NCI-H1417 treated with DMSO at 0.1 percent for 48 hours (cell line): Measurements from ENCODE around the gene STK16.
"Not testable (repeated sequence)": the region's sequence is repeated elsewhere in the genome, so short reads cannot be mapped to it uniquely, and the experiment has no call there.

Experiments used
- DNase-seq: peaks from one replicate; lab custom pipeline; 2025; lab: John Stamatoyannopoulos, UW

Gene STK16

DNA sequence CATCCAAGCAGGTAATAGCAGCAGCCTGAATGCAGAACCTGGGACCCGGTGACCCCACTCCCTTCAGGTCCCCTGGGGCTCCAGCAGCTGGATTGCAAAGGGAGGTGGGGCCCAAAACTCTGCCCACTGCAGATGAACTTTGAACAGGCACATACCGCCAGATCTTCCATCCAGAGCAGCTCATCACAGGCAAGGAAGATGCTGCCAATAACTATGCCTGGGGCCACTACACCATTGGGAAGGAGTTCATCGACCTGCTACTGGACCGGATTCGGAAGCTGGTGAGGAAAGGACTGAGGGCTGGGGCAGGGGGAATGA, 24.7 kb downstream of the STK16 start:
- DNase-seq: no peak

DNA sequence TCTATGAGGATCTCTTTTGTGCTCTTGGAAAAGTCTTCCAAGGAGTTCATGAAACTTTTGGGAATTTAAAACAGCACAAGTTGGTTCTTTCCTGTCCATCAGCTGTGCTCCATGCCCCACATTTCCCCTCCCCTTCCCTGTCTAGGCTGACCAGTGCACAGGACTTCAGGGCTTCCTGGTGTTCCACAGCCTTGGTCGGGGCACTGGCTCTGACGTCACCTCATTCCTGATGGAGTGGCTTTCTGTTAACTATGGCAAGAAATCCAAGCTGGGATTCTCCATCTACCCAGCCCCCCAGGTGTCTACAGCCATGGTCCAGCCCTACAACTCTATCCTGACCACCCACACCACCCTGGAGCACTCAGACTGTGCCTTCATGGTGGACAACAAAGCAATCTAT, 25.7 kb downstream of the STK16 start:
- no peak for DNase-seq

DNA sequence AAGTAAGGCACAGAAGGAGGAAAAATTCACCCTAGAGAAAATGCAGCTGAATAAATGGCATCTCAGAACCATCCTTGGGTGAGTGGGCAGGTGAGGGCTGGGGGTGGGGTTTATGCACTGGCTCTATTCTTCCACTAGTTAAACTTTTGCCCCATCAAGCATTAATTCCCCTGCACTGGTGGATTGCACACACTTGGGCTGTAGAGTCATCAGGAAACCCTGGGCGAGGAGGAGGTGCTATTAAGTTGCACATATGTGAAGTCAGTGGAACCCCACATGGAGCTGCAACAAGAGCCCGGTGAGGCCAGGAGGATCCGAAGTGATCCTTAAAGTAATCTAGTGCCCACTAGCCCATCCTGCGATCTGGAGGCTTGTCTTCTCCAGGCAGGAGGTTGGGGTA, 27.1 kb downstream of the STK16 start:
- no peak for DNase-seq

DNA sequence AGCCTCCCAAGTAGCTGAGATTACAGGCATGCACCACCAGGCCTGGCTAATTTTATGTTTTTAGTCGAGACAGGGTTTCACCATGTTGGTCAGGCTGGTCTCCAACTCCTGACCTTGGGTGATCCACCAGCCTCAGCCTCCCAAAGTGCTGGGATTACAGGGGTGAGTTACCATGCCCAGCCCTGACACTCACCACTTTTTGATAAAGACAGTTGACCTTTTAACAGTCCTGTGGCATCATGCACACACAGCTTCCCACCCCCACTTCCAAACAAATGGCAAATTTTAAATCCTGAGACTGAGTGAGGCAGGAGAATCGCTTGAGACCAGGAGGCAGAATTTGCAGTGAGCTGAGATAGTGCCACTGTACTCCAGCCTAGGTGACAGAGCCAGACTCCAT, 27.7 kb downstream of the STK16 start:
- no peak for DNase-seq

DNA sequence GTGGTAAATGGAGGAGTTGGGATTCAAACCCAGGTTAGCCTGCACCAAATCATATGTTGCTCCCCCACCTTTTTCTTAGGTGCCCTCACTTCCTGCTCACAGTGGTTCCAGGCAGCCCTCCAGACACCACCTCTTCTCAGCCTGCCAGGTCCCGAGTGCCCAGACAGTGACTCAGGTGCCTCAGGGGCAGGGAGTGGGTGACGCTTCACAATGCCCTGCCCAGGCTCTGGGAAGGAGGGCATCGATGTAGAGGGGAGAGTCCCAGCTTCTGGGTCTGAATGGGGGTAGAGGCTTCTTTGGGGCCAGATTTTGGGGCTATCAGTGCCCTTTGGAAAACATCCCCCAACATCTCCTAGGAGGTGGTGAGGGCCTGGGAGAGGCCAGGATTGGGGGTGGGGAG, 28.7 kb downstream of the STK16 start:
- no peak for DNase-seq

DNA sequence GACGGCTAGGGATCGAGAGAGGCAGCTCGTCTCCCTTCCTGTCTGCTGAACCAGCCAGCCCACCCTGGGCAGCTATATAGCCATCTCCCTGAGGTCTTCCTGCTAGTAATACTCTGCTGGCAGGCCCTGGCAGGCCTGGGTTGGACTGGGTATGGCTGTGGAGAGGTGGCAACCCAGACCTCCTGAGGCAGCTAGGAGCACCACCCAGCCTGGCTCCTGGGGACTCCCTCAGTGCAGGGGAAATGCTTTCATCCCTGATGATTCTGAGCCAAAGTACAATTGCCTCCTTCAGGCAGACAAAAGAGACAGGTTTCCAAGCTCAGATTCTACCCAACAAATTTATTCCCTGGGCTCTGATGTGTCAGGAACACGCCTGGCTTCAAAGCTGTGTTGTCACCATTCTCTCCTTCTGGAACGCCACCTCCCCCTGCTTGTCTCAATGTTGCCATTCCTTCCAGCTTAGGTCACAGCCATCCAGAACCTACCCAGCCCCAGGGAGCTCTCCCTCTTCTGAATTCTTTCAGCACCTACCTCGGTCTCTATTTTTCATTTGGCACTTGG, 29.2 kb downstream of the STK16 start:
- no peak for DNase-seq

DNA sequence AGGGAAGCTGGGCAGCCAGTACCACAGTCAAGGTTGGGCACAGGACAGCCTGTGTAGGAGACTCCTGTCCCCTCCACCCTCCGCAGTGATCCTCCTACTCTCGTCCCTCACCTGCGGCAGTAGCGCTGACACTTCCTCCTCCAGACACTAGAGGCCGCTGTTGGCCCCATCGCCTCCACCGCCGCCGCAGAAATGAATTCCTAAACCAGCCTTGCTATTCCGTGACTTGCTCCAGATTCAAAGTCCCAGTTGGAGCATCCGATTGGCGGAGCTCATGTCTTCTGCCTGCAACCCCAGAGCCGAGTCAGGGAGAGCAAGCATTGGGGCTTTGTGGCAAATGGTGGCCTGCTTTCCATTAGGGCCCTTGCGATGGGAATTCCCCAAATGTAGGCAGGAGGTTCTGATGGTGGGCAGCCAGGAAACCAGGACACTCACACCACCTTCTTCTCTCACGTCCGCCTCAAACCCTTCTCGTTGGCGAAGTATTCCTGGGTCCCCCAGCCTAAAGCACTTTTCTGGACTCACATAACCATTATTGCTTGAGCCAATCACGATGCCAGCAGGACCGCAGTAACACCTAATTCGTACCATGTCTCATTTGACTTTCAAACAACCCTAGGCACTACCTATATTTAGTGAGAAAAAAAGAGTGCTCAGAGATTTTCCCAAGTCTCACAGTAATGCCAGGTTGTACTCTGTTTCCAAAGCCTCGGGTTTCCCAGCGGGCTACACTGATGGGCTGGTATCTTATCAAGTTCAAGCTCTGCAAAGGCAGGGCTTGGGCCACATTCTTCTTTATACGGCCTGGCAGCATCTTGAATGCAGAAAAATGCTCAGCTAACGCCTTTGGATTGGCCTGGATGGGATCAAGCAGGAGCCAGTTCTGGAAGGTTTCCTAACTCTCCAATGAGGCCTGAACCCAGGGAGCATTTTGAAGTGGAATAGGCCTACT, 32.7 kb downstream of the STK16 start:
- peak; percentile 13 for DNase-seq

DNA sequence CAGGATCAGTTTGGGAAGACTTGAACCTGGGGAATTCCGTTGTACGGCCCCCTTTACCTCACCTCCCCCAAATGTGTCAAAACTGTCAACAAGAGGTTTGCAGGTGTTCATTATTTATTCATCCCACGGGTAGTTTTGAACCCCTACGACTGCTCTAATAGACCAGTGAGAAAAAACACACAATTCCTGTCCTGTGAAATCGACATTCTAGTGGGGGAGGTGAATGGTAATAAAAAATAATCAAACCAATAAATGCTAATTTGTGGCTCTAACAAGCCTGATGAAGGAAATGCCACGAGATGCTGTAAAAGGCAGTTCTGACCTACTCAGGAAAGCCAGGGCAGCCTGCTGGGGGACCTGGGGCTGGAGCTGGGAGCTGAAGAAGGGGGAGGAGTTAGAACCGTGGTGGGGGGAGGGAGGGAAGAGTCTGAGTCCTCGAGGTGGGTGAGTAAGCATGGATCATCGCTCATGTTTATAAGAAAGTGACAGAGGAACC, 33.4 kb downstream of the STK16 start:
- DNase-seq: no peak

DNA sequence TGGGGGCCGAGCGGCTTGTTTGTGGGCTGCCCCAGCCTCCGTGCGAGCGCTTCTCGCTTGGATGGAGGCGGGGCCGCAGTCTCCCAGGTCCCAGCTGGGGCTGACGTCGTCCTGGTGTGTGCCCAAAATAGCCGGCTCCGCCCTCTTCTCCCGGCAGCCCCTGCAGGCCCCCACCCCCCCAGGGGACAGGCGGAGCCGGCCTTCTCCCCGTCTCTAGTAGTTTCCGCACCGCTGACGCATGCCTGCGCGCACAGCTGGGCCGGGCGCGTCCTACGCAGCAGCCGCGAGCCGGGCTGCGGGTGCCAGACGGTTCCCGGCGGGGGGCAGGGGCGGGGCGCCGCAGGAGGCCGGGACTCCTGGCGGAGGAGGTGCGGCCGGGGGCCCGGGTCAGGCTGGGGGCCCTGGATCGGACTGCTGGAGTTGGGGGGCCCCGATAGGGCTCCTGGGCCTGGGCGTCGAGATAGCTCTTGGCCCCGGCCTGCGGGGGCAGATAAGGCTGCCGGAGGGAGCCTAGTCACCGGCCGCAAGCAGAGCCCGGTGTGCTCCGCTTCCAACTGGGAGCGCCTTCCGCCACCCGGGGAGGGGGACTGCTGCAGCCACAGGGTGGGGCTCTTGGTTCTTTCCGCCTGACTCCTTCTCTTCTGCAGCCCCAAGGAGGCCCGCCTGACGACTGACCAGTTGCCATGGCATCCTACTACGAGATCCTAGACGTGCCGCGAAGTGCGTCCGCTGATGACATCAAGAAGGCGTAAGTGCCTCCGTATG, 34.1 kb downstream of the STK16 start, which contains the start of gene DNAJB2:
Gene DNAJB2 (plus strand): TSS at position 216 of the 765 bp plus-strand sequence. CDS start 468 bp downstream, at position 684.
- DNase-seq: peak; percentile 75

DNA sequence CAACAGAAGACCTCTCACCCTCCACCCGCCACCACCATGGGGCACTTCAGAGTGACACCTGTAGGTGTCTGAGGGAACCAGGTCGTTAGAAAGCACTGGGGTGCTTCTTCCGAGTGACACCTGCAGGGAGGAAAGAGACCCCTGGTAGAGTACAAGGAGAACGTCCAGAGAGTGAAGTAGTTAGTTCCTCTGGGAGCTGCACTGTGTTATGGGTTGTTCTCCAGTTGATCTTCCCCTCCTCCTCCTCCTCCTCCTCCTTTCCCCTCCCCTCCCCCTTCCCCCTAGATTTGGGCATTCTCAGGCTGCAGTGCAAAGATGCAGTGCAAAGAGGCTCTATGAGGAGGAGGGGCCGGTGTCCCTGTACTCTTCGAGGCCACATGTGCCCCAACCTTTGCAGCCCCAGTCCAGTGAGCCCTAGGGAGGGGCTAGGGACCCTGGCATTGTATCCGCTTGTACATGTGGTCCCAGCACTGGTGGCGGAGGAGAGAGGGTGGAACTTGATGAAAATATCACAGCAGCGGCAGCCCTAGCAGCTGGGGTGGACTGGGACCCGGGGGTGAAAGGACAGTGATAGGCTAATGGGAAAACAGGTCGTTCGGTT, 34.7 kb downstream of the STK16 start:
- DNase-seq: no peak

DNA sequence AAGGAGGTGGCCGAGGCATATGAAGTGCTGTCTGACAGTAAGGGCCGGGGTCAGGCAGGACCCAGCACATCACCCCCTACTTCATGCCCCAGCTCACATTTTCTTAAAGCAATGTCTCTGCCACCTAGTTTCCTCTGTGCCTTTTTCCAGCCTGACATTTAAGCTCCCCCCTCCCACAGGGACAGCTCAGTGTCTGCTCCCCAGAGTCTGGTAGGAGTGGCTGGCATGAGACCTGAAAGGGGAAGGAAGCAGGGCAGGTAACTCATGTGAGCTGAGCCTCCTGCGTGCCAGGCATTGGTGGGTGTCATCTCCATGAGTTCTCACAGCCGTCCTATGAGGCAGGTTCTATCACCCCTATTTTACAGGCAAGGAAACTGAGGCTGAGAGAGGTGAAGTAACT, 35.4 kb downstream of the STK16 start:
- DNase-seq: no peak

DNA sequence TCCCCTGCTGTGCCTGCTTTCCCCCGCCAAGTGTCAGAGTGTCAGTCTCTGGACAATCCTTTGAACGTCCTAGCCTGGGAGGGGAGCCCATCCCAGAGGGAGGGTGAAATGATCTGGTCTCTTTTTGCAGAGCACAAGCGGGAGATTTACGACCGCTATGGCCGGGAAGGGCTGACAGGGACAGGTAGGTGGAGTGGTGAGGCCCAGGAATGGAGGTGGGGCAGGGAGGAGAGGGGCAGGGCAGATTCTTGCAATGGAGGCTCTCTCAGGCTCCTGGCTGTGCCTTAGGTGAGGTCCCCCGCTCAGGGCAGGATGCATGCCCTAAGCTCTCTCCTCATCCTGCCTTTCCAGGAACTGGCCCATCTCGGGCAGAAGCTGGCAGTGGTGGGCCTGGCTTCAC, 36.3 kb downstream of the STK16 start:
- DNase-seq: no peak

DNA sequence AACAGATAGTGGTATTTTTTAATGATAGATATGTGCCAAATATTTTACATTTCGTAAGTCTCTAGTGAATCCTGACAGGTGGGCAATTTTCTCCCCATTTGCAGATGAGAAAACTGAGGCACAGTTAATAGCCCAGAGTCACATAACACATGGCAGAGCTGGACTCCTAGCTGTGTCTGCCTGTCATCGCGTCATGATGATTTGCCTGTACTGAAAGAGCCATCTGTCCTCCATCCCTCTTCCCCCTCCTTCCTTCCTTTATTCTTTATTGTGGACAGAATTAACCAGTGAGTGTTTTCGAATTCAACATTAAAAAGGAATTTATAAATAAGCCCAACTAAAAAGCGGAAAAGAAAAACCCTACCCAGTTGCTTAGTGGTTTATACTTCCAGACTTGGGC, 37.1 kb downstream of the STK16 start:
- no peak for DNase-seq

DNA sequence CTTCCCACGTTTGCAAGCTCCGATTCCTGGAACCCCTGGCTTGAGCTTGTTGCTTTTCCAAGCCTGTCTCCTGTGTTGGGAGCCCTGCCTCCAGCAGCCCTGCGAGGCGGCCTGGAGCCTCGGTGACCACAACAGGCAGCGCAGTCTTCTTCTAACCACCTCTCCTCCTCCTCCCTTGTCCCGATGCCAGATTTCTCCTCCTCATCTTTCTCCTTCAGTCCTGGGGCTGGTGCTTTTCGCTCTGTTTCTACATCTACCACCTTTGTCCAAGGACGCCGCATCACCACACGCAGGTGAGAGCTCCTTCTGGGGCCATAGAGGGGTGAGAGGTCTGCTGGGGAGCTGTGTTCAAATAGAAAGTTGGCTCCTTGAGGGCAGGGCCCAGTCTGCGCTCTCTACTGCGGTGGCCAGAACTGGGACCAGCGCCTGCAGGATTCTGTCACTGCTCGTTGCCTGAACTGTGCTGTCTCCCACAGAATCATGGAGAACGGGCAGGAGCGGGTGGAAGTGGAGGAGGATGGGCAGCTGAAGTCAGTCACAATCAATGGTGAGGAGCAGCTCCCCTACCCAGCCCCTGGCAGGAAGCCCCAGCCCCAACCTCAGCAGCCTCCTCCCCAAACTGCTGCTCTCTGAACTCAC, 37.8 kb downstream of the STK16 start:
- no peak for DNase-seq

DNA sequence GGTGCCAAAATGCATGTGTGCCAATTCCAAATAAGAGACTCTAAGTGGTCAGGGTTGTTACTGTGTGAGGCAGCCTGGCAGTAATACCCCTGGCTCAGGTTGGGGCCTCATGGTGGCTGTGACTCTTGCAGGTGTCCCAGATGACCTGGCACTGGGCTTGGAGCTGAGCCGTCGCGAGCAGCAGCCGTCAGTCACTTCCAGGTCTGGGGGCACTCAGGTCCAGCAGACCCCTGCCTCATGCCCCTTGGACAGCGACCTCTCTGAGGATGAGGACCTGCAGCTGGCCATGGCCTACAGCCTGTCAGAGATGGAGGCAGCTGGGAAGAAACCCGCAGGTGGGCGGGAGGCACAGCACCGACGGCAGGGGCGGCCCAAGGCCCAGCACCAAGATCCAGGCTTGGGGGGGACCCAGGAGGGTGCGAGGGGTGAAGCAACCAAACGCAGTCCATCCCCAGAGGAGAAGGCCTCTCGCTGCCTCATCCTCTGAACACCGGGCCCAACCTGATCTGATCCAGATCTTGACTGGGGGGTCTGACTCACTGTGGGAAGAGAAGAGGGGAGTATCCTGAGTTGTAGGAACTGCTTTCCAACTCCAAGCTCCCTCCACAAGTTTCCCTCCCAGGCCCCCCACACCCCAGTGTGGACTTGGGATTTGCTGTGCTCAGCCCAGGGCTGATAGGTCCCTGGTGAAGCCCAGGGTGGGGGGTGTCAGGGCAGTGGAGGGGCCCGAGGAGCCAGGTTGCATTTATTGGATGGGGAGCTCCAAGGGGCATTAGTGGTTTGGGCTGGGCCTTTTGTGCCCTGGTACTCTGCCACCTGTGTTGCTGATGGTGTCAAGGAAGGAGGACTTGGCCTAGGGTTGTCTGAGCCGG, 39.5 kb downstream of the STK16 start:
- no peak for DNase-seq

DNA sequence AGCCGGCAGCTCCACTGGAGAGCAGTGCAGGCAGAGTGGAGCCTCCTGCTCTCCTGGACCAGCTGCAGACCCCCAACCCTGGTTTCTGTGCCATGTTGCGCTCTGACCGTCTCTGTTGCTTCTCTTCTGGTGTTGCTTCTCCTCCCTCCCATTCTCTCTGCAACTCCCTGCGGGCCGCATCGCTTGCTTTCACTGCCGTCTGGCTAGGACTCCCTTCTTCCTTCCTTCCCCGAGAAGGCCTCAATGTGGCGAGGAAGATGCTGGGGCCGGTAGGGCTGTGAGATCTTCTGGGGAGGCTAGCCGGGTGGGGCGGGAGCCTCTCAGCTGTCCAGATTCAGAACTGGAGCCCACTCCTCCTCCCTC, 40.1 kb downstream of the STK16 start:
- DNase-seq: no peak

DNA sequence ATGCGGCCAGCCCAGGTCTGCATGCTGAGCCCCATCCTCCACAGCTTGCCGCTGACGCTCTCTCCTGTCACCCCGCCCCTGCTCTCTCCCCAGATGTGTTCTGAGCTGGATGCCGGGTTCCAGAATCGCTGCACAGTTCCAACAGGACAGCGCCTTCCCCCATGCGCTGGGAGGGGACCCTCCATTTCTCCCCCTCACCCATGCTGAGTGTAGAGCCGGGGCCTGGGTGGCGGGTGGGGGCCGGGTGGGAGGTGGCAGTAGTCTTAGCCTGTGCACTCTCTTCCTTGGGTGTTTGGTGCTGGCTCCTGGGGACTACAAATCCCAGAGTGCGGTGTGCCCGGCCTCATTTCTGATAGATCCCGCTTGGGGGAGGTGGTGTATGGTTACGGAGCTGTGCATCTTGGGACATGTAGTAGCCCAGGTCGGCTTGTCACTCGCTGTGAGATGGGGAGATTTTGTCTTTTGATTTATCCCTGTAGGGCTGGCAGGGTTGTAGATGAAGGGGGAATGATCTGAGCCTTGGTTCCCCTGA, 40.7 kb downstream of the STK16 start:
- no peak for DNase-seq

DNA sequence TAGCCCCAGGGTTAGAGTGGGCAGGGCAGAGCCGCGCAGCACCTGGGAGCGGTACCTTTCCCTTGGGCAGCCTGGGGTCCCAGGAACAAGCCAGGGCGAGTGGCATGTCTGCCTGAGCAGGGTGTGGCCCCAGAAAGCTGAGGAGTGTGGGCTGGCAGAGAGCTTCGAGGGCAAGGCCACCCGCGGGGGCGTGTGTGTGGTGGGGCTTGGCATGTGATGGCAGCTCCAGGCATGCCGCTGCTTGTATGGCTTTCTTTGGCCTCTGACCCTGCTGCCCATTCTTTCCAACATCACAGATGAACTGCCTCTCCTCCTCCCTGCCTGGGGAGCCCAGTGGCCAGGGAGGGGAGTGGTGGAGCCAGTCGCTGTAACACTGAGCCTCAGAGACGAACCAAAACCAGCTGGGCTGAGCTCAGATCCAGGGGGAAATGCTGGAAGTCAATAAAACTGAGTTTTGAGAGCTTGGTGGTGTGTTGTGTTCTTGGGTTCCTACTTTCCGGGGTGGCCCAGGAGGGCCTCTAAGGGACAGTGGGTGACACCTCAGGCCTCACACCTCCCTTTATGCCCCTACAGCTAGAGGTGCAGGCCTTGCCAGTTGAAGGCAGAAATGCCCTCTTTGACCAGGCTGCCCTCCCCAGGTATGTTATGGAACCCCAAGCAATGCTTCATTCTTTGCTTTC, 41.3 kb downstream of the STK16 start:
- DNase-seq: no peak

DNA sequence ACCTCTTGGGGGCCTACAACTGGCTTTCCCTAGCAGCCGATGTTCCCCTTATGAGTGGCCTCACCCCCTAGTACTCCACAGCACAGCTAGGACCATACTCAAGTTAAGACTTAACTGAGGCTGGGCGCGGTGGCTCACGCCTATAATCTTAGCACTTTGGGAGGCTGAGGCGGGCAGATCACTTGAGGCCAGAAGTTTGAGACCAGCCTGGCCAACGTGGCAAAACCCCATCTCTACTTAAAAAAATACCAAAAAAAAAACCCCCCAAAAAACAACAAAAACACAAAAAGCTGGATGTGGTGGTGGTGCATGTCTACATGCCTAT, 41.8 kb downstream of the STK16 start:
- not testable (repeated sequence) for DNase-seq

DNA sequence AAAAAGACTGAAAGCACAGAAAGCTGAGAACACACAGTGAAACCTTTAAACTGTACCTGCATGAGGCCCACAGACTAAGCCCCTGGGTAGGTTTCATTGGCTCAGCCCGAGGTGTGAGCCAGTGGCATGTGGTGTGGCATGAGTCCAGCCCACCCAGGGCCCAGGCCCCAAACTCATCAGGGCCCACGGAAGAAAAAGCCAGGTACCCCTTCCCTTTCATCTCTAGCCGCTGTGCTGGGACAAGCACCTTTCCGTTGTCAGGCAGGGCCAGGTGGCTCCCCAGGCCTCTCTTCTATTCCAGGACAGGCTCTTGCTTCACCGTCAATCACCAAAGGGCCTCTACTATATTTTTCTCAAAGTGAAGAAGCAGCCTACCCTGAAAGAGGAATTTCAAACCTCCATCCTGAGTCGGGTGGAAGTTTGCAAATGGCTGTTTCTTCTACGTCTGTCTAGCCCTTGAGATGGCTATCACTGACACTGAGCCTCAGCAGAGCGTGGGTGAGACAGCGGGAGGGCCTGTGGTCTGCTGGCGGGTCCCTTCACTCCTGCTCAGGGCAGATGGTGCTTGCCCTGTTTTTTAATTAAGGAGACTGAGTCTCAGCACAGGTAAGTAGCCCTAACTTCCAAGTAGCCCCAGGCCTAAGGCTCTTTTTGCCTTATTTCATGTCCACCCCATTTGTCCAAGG, 42.4 kb downstream of the STK16 start:
- DNase-seq: no peak
